ENCODE results near the gene CCL5. TPM values are rescaled to one million over a fixed set of nuclear protein-coding genes. Genes with fewer than 3 reads are reported as not detected.

Gene CCL5
- total and polyA plus RNA-seq, 5 donors from 2014 or later: 4.7 to 25.8 (median 6.0) TPM

GRCh38 chr17:35914354-35914753 is 34.2 kb upstream of the CCL5 start:
- no peaks in the 10 kb centered on the region for H3K4me1 Mint-ChIP-seq
- H3K9me3 ChIP-seq (ENCODE audit: control insufficient read depth in 2 of 2, low read length in 2 of 2): no peaks in the 10 kb centered on the region
- ATAC-seq (ENCODE audit: low read depth in 2 of 2): no peak
- H3K27me3 Mint-ChIP-seq: no peaks in the 10 kb centered on the region
- DNase-seq: no peak
- H3K36me3 ChIP-seq (ENCODE audit: control insufficient read depth, insufficient read depth, low read length): no peaks in the 10 kb centered on the region
- H3K4me1 ChIP-seq (ENCODE audit: control insufficient read depth, insufficient read depth, low read length, poor library complexity, severe bottlenecking): no peaks in the 10 kb centered on the region
- H3K4me3 Mint-ChIP-seq: no peak overlapping the region
- no peak overlapping the region for H3K27ac Mint-ChIP-seq
- no peak overlapping the region for H3K27ac ChIP-seq (ENCODE audit: insufficient read depth, low read length, poor library complexity, severe bottlenecking)
- H3K4me3 ChIP-seq (ENCODE audit: low read depth, low read length): no peak overlapping the region
- H3K27me3 ChIP-seq (ENCODE audit: control insufficient read depth, insufficient read depth, low read length): no peaks in the 10 kb centered on the region
- no peaks in the 10 kb centered on the region for H3K9me3 Mint-ChIP-seq
- no peaks in the 10 kb centered on the region for H3K36me3 Mint-ChIP-seq

- Histone ChIP-seq H3K36me3 (ENCODE audit: control insufficient read depth, insufficient read depth, low read length) (no peaks in the 10 kb centered on the region), H3K4me1 (ENCODE audit: control insufficient read depth, insufficient read depth, low read length, poor library complexity, severe bottlenecking) (no peaks in the 10 kb centered on the region), H3K9me3 (ENCODE audit: control insufficient read depth in 2 of 2, low read length in 2 of 2) (no peaks in the 10 kb centered on the region), H3K27ac (ENCODE audit: insufficient read depth, low read length, poor library complexity, severe bottlenecking) (no peak overlapping the region), H3K4me3 (ENCODE audit: low read depth, low read length) (no peak overlapping the region), H3K27me3 (ENCODE audit: control insufficient read depth, insufficient read depth, low read length) (no peaks in the 10 kb centered on the region)
- no peak for ATAC-seq (ENCODE audit: low read depth in 2 of 2)
- Mint-ChIP-seq H3K27ac (no peak overlapping the region), H3K4me3 (no peak overlapping the region), H3K36me3 (no peaks in the 10 kb centered on the region), H3K27me3 (no peaks in the 10 kb centered on the region), H3K9me3 (no peaks in the 10 kb centered on the region), H3K4me1 (no peaks in the 10 kb centered on the region)
- DNase-seq: no peak
Measured at GRCh38 chr17:35913609-35914008, 33.4 kb upstream of the CCL5 start.

GRCh38 chr17:35912942-35913341 is 32.8 kb upstream of the CCL5 start:
- no peak overlapping the region for H3K27ac Mint-ChIP-seq
- H3K9me3 Mint-ChIP-seq: no peaks in the 10 kb centered on the region
- H3K36me3 ChIP-seq (ENCODE audit: control insufficient read depth, insufficient read depth, low read length): no peaks in the 10 kb centered on the region
- no peaks in the 10 kb centered on the region for H3K9me3 ChIP-seq (ENCODE audit: control insufficient read depth in 2 of 2, low read length in 2 of 2)
- no peaks in the 10 kb centered on the region for H3K36me3 Mint-ChIP-seq
- no peaks in the 10 kb centered on the region for H3K27me3 Mint-ChIP-seq
- DNase-seq (no peak), ATAC-seq (ENCODE audit: low read depth in 2 of 2) (no peak)
- no peaks in the 10 kb centered on the region for H3K4me1 ChIP-seq (ENCODE audit: control insufficient read depth, insufficient read depth, low read length, poor library complexity, severe bottlenecking)
- H3K4me1 Mint-ChIP-seq: no peaks in the 10 kb centered on the region
- no peak overlapping the region for H3K4me3 ChIP-seq (ENCODE audit: low read depth, low read length)
- no peak overlapping the region for H3K27ac ChIP-seq (ENCODE audit: insufficient read depth, low read length, poor library complexity, severe bottlenecking)
- no peaks in the 10 kb centered on the region for H3K27me3 ChIP-seq (ENCODE audit: control insufficient read depth, insufficient read depth, low read length)
- H3K4me3 Mint-ChIP-seq: no peak overlapping the region

- H3K27me3 ChIP-seq (ENCODE audit: control insufficient read depth, insufficient read depth, low read length): no peaks in the 10 kb centered on the region
- no peaks in the 10 kb centered on the region for H3K4me1 Mint-ChIP-seq
- ATAC-seq (ENCODE audit: low read depth in 2 of 2): no peak
Measured at GRCh38 chr17:35912339-35912912, 32.3 kb upstream of the CCL5 start.

GRCh38 chr17:35909408-35909807 is 29.2 kb upstream of the CCL5 start:
- Mint-ChIP-seq H3K4me3 (no peak overlapping the region), H3K36me3 (no peaks in the 10 kb centered on the region), H3K27ac (no peak overlapping the region), H3K27me3 (no peaks in the 10 kb centered on the region), H3K9me3 (no peaks in the 10 kb centered on the region), H3K4me1 (no peaks in the 10 kb centered on the region)
- Histone ChIP-seq H3K4me3 (ENCODE audit: low read depth, low read length) (no peak overlapping the region), H3K27me3 (ENCODE audit: control insufficient read depth, insufficient read depth, low read length) (no peaks in the 10 kb centered on the region), H3K36me3 (ENCODE audit: control insufficient read depth, insufficient read depth, low read length) (no peaks in the 10 kb centered on the region), H3K9me3 (ENCODE audit: control insufficient read depth in 2 of 2, low read length in 2 of 2) (no peaks in the 10 kb centered on the region), H3K27ac (ENCODE audit: insufficient read depth, low read length, poor library complexity, severe bottlenecking) (no peak overlapping the region), H3K4me1 (ENCODE audit: control insufficient read depth, insufficient read depth, low read length, poor library complexity, severe bottlenecking) (no peaks in the 10 kb centered on the region)
- DNase-seq: no peak
- no peak for ATAC-seq (ENCODE audit: low read depth in 2 of 2)

More at GRCh38 chr17:35912339-35912912, 32.3 kb upstream of the CCL5 start:
- no peaks in the 10 kb centered on the region for H3K9me3 Mint-ChIP-seq
- no peak overlapping the region for H3K27ac Mint-ChIP-seq
- H3K4me3 Mint-ChIP-seq: no peak overlapping the region
- Histone ChIP-seq H3K36me3 (ENCODE audit: control insufficient read depth, insufficient read depth, low read length) (no peaks in the 10 kb centered on the region), H3K9me3 (ENCODE audit: control insufficient read depth in 2 of 2, low read length in 2 of 2) (no peaks in the 10 kb centered on the region), H3K4me1 (ENCODE audit: control insufficient read depth, insufficient read depth, low read length, poor library complexity, severe bottlenecking) (no peaks in the 10 kb centered on the region), H3K27ac (ENCODE audit: insufficient read depth, low read length, poor library complexity, severe bottlenecking) (no peak overlapping the region), H3K4me3 (ENCODE audit: low read depth, low read length) (no peak overlapping the region)
- no peaks in the 10 kb centered on the region for H3K36me3 Mint-ChIP-seq
- no peak for DNase-seq
- no peaks in the 10 kb centered on the region for H3K27me3 Mint-ChIP-seq

GRCh38 chr17:35907691-35908090 is 27.5 kb upstream of the CCL5 start:
- ATAC-seq (ENCODE audit: low read depth in 2 of 2): no peak
- no peaks in the 10 kb centered on the region for H3K4me1 Mint-ChIP-seq
- no peak for DNase-seq
- Histone ChIP-seq H3K4me3 (ENCODE audit: low read depth, low read length) (no peak overlapping the region), H3K9me3 (ENCODE audit: control insufficient read depth in 2 of 2, low read length in 2 of 2) (no peaks in the 10 kb centered on the region), H3K4me1 (ENCODE audit: control insufficient read depth, insufficient read depth, low read length, poor library complexity, severe bottlenecking) (no peaks in the 10 kb centered on the region), H3K27ac (ENCODE audit: insufficient read depth, low read length, poor library complexity, severe bottlenecking) (no peak overlapping the region), H3K27me3 (ENCODE audit: control insufficient read depth, insufficient read depth, low read length) (no peaks in the 10 kb centered on the region), H3K36me3 (ENCODE audit: control insufficient read depth, insufficient read depth, low read length) (no peaks in the 10 kb centered on the region)
- no peaks in the 10 kb centered on the region for H3K27me3 Mint-ChIP-seq
- H3K36me3 Mint-ChIP-seq: no peaks in the 10 kb centered on the region
- no peak overlapping the region for H3K4me3 Mint-ChIP-seq
- no peak overlapping the region for H3K27ac Mint-ChIP-seq
- H3K9me3 Mint-ChIP-seq: no peaks in the 10 kb centered on the region

- no peak overlapping the region for H3K4me3 ChIP-seq (ENCODE audit: low read depth, low read length)
- H3K4me1 Mint-ChIP-seq: no peaks in the 10 kb centered on the region
- no peaks in the 10 kb centered on the region for H3K4me1 ChIP-seq (ENCODE audit: control insufficient read depth, insufficient read depth, low read length, poor library complexity, severe bottlenecking)
- no peaks in the 10 kb centered on the region for H3K36me3 ChIP-seq (ENCODE audit: control insufficient read depth, insufficient read depth, low read length)
- H3K27me3 Mint-ChIP-seq: no peaks in the 10 kb centered on the region
- no peaks in the 10 kb centered on the region for H3K36me3 Mint-ChIP-seq
- H3K9me3 Mint-ChIP-seq: no peaks in the 10 kb centered on the region
- DNase-seq (no peak), ATAC-seq (ENCODE audit: low read depth in 2 of 2) (no peak)
- no peak overlapping the region for H3K27ac ChIP-seq (ENCODE audit: insufficient read depth, low read length, poor library complexity, severe bottlenecking)
- H3K27me3 ChIP-seq (ENCODE audit: control insufficient read depth, insufficient read depth, low read length): no peaks in the 10 kb centered on the region
- H3K27ac Mint-ChIP-seq: no peak overlapping the region
- no peaks in the 10 kb centered on the region for H3K9me3 ChIP-seq (ENCODE audit: control insufficient read depth in 2 of 2, low read length in 2 of 2)
- no peak overlapping the region for H3K4me3 Mint-ChIP-seq
Measured at GRCh38 chr17:35906926-35907637, 26.9 kb upstream of the CCL5 start.
